ENCODE data around the gene OCA2. TPM values are rescaled to one million over a fixed set of nuclear protein-coding genes. Genes with fewer than 3 reads are reported as not detected.

OCA2 gene
- total and polyA plus RNA-seq, 2 of the 8 experiments (the other 6 are each of a cell fraction or from before 2014, with no cell fraction given), result 0.20 TPM

DNA sequence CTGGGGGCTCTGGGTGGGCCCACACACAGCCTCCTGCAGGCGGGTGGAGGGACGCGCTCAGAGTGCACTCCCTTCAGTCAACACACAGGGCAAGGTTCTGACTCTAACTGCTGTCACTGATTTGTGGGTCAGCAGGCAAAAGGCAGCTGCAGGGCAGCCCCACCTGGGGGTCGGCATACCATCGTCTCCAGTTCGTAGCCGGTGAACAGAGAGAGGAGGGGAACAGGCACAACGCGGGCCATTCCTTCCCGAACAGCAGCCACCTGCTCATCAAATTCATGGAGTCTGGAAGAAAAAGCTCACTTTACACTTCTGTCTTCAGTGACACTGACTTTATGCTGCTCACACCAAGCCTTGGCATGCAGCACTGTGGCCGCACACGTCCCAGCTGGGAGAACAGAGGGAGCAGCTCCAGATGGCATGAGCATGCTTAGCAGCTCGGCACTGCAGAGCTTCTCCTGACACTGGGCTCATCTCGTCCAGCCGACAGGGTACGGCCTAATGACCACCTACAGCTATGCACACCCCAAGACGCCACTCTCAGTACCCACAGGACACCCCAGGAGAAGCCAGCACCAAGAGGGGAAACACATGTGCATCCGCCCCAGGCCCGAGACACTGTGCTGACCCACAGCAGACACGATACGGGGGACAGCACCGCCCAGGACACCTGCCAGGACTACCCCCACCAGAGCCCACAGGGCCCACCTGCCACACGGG is 14.4 kb upstream of the OCA2 start:
- no peak overlapping the region for H2BK120ac ChIP-seq (replicated peaks; ENCODE audit: low read depth, low read length)
- H3K9me3 ChIP-seq (ENCODE audit: insufficient read depth in 2 of 2, low read depth in 1 of 2, low read length in 1 of 2), result no peaks in the 10 kb centered on the region; a peak in 1 of 4 replicates
- H2BK15ac ChIP-seq (ENCODE audit: low read length), result no peak overlapping the region
- H3K4me1 ChIP-seq (replicated peaks in 1 of 4; ENCODE audit: control insufficient read depth in 3 of 4, insufficient read depth in 4 of 4, low read length in 3 of 4), result no peaks in the 10 kb centered on the region
- H3K27ac ChIP-seq (ENCODE audit: low read depth, low read length), result no peak overlapping the region
- no peak overlapping the region for H2AK5ac ChIP-seq (ENCODE audit: low read depth, low read length)
- no peak overlapping the region for H3K18ac ChIP-seq (ENCODE audit: extremely low read depth, low read length)
- TF ChIP-seq RXRA (IDR thresholded peaks at IDR 0.05; ENCODE audit: insufficient read depth, low read depth, low read length), result no peak
- no peak for TF ChIP-seq SIX5 (IDR thresholded peaks at IDR 0.05; ENCODE audit: low read depth, low read length)
- TF ChIP-seq TAF1 (IDR thresholded peaks at IDR 0.05; ENCODE audit: low read depth, low read length), result no peak
- no peak for TF ChIP-seq SP1 (IDR thresholded peaks at IDR 0.05; ENCODE audit: low read depth, low read length)
- TF ChIP-seq POLR2AphosphoS5 (IDR thresholded peaks at IDR 0.05; ENCODE audit: low read depth, low read length), result no peak
- no peak for TF ChIP-seq NANOG (IDR thresholded peaks at IDR 0.05; ENCODE audit: insufficient read depth, low read depth, low read length, poor library complexity, severe bottlenecking)
- no peak for TF ChIP-seq KDM4A (IDR thresholded peaks at IDR 0.05; ENCODE audit: low read depth, low read length, severe bottlenecking)
- TF ChIP-seq BCL11A (IDR thresholded peaks at IDR 0.05; ENCODE audit: low read depth in 2 of 2, low read length in 2 of 2), result no peak
- ChIA-PET POLR2A (ENCODE audit: partially characterized antibody) (no interaction called here), CTCF (ENCODE audit: partially characterized antibody) (interaction anchor here (0.9 to 5.2 kb wide), 2 partner anchors 12 to 789 kb away, joined by 3 to 52 read pairs; no protein-coding TSS in a partner anchor)
- H4K20me1 ChIP-seq (replicated peaks in 1 of 2; ENCODE audit: control insufficient read depth in 1 of 2, insufficient read depth in 2 of 2, low read length in 2 of 2), result peaks cover 0 to 10% of the 10 kb centered on the region in 2 experiments
- H3K4ac ChIP-seq (replicated peaks; ENCODE audit: insufficient read length, low read depth, low read length), result no peak overlapping the region
- H3K79me2 ChIP-seq (ENCODE audit: control insufficient read depth in 1 of 2, insufficient read depth in 2 of 2, low read length in 2 of 2), result no peaks in the 10 kb centered on the region
- H3K14ac ChIP-seq (ENCODE audit: insufficient read length), result no peak overlapping the region
- no peak overlapping the region for H3K4me2 ChIP-seq (ENCODE audit: insufficient read depth in 1 of 2, low read depth in 2 of 2, low read length in 2 of 2)
- no peak overlapping the region for H4K5ac ChIP-seq (ENCODE audit: insufficient read length, low read depth, low read length)
- H2BK20ac ChIP-seq (ENCODE audit: low read length), result no peak overlapping the region
- H3K23me2 ChIP-seq (ENCODE audit: low read depth, low read length), result no peaks in the 10 kb centered on the region
- no peak overlapping the region for H2BK5ac ChIP-seq (ENCODE audit: low read depth, low read length)
- no peak overlapping the region for H4K91ac ChIP-seq (replicated peaks; ENCODE audit: insufficient read length, low read length)
- no peaks in the 10 kb centered on the region for H3K79me1 ChIP-seq (ENCODE audit: low read depth, low read length)
- no peaks in the 10 kb centered on the region for H3K27me3 ChIP-seq (replicated peaks in 1 of 4; ENCODE audit: control insufficient read depth in 3 of 4, extremely low read depth in 1 of 4, insufficient read depth in 3 of 4, low read length in 3 of 4)
- H2AFZ ChIP-seq (ENCODE audit: low read length), result no peak overlapping the region
- 93% methylated on average over 23 of the region's 23 CpGs; no CpG with 5 or more reads in 1 of the 2 experiments for WGBS, 2 experiments (ENCODE audit: extremely low coverage in 1 of 2, insufficient coverage in 1 of 2, insufficient read length in 1 of 2, insufficient replicate concordance in 2 of 2, low coverage in 1 of 2, low lambda C conversion rate in 2 of 2, missing lambda C conversion rate in 1 of 2)
- DNase-seq (ENCODE audit: low read depth in 1 of 2, low spot score in 2 of 2), result no peak
- no peak overlapping the region for H2BK12ac ChIP-seq (ENCODE audit: low read depth, low read length)
- no peak overlapping the region for H3K56ac ChIP-seq (replicated peaks; ENCODE audit: insufficient read length, low read depth, low read length)
- H3K9ac ChIP-seq (replicated peaks in 1 of 4; ENCODE audit: extremely low read depth in 1 of 4, low read depth in 3 of 4, low read length in 3 of 4), result no peak overlapping the region
- FAIRE-seq, result no peak
- H4K8ac ChIP-seq (ENCODE audit: extremely low read depth, insufficient read depth, low read length), result no peak overlapping the region; the same call in 1 of the 2 replicates
- no peak overlapping the region for H3K4me3 ChIP-seq (ENCODE audit: extremely low read depth in 1 of 4, insufficient read depth in 2 of 4, low read depth in 3 of 4, low read length in 4 of 4)
- peaks cover 14 to 39% (median 32%) of the 10 kb centered on the region in 4 experiments; a peak in 7 of 8 replicates for H3K36me3 ChIP-seq (ENCODE audit: control insufficient read depth in 2 of 4, insufficient read depth in 4 of 4, low read length in 3 of 4)
- no peak overlapping the region for H3K23ac ChIP-seq (ENCODE audit: insufficient read length)

Measured in H1 (cell line).